NOMO-1 treated with DMSO at 0.1 percent for 48 hours (cell line): ENCODE data around the gene ADAMTSL2.

Experiments used
- DNase-seq: peaks from one replicate; lab custom pipeline; 2025; ENCODE audit not compliant: unreplicated experiment; lab: John Stamatoyannopoulos, UW

Gene ADAMTSL2

DNA sequence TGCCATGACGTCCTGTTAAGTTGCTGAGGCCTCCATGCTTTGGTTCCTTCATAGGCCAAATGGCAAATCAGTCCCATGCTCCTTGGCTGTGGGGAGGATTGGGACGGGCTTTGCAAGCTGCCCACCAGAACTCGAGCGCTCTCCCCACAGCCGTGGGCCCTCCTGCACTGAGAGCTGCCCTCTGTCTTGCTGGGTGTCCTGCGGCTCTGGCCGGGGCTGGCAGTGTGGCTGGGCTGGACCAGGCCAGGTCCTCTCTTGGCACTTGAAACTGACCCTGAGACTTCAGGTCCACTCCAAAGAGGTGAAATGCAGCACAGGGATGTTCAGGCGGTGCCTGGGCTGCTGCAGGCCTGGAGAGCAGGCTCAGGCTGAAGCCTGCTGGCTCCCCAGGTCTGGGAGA is 16.8 kb upstream of the ADAMTSL2 start:
- no peak for DNase-seq

DNA sequence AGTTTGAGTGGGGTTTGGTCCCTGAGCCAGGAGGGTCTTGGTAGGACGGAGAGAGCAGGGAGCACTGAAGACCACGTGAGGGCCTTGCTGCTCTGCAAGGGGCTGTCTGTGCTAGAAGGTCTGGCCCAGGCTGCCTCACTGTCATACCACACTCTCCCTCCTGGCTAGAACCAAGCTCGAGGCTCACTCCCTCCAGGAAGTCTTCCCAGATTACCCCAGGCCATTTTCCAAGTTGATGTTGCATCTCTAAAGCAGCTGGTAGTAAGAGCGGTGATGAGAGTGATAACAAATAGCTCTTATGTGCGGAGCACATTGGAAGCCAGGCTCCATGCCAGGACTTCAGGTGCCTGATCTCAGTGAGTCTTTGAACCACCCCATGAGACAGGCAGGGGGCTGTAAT is 16.3 kb upstream of the ADAMTSL2 start:
- DNase-seq = no peak

- no peak for DNase-seq
Observed at GRCh38 chr9:133518706-133519449, 15.6 kb upstream of the ADAMTSL2 start.

DNA sequence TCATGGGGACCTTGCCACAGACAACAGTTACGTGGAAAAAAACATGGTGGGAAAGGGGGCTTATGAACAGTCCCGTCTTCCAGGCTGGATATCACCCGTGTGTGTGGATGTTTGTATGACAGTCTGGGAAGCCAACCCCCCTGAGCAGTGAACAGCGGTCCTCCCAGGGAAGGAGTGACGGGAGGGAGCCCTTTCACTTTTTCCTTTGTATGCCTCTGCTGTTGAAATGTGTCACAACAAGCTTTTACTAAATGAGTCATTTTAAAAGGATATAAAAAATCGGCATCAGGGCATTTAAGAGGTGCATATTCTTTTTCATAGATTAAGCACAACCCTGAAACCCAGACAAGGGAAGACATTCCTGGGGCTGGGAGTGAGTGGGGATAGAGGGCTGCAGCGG is 14.8 kb upstream of the ADAMTSL2 start:
- DNase-seq = no peak

GRCh38 chr9:133520121-133520835 is 14.2 kb upstream of the ADAMTSL2 start:
- no peak for DNase-seq

- DNase-seq = no peak
Observed at GRCh38 chr9:133521122-133522072, 13.1 kb upstream of the ADAMTSL2 start.

DNA sequence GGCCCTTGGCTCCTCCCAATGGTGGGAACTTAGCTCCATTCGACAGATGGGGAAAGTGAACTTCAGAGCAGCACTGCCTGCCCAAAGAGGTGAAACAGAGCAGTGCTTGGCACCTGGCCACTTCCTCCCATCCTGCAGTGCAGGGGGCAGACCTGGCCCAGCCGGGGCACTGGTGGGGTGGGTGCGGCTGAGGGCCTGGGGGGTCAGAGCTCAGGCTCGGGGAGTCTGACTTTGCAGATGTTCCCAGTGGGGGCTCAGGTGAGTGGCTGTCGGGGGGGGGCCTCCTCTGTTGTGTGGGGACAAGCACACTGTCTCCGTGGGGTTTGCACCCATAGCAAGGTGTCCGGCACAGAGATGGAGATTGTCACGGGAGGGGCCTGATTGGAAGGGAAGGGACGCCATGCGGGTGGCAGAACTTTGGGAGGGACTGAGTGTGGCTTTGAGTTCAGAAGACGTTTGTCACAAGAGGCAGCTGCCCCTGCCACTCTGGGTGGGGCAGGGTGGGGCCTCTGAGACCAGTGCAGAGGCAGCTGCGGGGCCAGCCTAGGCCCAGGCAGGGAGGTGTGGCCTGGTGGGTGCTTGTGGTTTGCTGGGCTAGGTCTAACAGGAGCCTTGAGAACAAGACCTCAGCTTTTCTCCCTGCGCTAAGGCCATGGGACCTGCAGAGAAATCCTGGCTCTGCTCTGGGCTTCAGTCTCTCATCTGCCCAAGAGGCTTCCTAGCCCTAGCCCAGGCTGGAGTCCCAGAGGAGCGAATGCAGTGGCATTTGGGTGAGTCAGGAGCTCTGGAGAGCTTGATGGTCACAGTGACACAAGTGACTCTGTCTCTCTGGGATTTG is 12.2 kb upstream of the ADAMTSL2 start:
- no peak for DNase-seq

GRCh38 chr9:133523106-133523505 is 11.4 kb upstream of the ADAMTSL2 start:
- DNase-seq = no peak

GRCh38 chr9:133524146-133524545 is 10.4 kb upstream of the ADAMTSL2 start:
- DNase-seq = no peak

- DNase-seq = no peak
Observed at GRCh38 chr9:133524679-133525228, 9.8 kb upstream of the ADAMTSL2 start, which contains the start of gene MYMK. Gene MYMK (minus strand): TSS chr9:133524959. CDS start chr9:133524844, 115 bp downstream.

GRCh38 chr9:133525677-133526076 is 8.8 kb upstream of the ADAMTSL2 start:
- no peak for DNase-seq

- no peak for DNase-seq
Observed at GRCh38 chr9:133526721-133527321, 7.7 kb upstream of the ADAMTSL2 start.

GRCh38 chr9:133527444-133527920 is 7.0 kb upstream of the ADAMTSL2 start:
- DNase-seq = no peak

DNA sequence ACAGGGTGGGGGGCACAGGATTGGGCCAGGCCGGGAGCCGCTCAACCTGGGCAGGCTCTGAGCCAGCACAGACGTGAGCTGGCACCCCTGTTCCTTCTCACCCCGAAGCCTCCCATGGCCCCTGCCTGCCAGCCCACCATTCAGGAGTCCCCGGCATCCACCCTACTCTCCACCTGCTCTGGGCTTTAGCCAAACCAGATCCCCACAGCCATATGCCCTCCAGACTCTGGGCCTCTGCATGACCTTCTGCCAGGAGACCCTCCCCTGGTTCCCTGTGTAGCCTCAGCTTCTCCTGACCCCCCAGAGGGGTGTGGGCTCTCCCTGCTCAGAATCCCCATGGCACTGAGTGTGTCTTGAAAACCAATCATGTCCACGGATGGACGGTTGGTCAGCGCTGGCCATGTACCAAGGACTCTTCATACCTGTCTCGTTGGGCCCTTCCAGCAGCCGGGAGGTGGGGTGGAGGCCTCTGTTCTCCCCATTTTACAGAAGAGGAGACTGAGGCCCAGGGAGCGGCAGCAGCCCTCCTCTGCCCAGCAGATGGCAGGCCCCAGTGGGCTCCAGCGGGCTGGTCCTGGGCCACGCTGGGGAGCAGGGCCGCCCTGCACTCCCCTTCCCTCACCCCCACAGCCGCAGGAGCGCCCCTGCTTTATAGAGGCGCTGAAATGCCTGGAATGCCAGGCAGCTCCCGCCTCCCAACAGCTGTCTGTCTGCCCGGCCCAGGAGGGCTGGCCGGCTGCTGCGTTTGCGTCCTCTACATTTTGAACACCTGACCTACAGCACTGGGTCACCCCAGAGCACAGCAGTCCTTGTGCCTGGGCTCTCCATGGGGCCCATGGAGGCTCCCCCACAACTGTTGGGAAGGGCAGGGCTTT is 6.3 kb upstream of the ADAMTSL2 start:
- DNase-seq = no peak

DNA sequence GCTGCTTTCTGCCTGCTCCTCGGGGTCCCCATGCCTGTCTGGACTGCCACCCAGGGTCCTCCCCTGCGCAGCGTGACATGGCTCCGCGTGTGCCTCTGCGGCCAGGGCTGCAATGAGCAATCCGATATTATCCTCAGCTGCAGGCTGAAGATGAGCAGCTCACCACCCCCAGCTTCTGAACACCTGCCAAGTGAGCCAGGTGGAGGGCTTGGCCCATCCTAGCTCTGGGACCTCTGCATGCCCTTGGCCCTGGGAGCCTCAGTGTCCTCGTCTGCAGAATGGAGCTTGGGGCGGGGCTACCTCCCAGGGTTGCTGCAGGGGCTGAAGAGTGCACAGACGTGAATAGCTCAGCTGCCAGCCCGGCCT is 5.6 kb upstream of the ADAMTSL2 start:
- no peak for DNase-seq

DNA sequence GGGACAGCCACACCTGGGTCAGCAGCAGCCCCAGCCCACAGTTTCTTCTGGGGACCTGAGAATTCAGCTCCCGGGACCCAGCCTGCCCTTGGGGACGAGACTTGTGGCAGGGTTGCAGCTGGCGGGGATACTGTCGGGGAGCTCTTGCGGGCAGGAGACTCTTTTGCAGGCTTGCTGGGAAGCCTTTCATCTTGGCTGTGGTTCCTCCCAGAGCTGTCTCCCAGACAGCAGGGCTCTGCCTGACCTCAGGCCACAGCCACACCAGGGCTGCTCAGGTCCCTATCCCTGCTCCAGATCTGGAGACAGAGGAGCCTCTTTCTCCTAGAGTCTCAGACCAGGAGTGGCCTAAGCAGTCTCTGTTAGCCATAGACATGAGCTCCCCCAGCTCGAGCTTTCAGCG is 5.0 kb upstream of the ADAMTSL2 start:
- DNase-seq = no peak

GRCh38 chr9:133529874-133530273 is 4.6 kb upstream of the ADAMTSL2 start:
- no peak for DNase-seq

DNA sequence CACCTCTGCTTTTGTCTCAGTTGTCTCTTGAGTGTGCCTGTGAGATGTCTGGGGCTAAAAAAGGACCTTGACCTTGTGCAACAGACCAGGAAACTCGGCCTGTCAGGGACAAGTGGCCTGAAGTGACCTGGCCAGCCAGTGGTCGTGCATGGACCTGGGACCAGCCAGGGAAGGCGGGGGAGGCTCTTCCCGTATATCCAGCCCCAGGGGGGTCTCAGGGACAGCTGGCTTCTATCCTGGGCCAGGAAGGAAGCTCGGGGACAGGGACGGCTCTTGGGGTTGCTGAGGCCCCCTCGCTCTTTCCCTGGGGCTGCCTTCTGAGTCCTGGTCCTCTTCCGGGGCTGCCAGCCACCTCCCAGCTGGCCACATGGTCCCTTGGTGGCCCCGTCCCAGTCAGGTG is 3.2 kb upstream of the ADAMTSL2 start:
- no peak for DNase-seq
